GM18508 (cell line): Measurements from ENCODE around the gene ESAM.
A peak's percentile ranks its signal among the peaks of the same experiment; 100 is the strongest.

Experiments used
- ATAC-seq: cut with Tn5 transposase; IDR thresholded peaks from one replicate; pipeline ENCODE4 v1.9.1; 2021; ENCODE audit warnings: moderate number of reproducible peaks; ENCODE audit not compliant: insufficient read depth, unreplicated experiment

Gene ESAM

GRCh38 chr11:124737638-124738305 is 24.3 kb downstream of the ESAM start:
- no peak for ATAC-seq

- no peak for ATAC-seq
Observed at GRCh38 chr11:124736736-124737135, 25.4 kb downstream of the ESAM start.

GRCh38 chr11:124732230-124732629 is 29.9 kb downstream of the ESAM start:
- no peak for ATAC-seq

GRCh38 chr11:124729571-124729970 is 32.5 kb downstream of the ESAM start:
- no peak for ATAC-seq

- ATAC-seq = no peak
Observed at GRCh38 chr11:124728134-124728533, 34.0 kb downstream of the ESAM start.

- no peak for ATAC-seq
Observed at GRCh38 chr11:124727474-124727873, 34.6 kb downstream of the ESAM start.

GRCh38 chr11:124725719-124726105 is 36.4 kb downstream of the ESAM start:
- ATAC-seq = no peak

GRCh38 chr11:124724979-124725718 is 36.9 kb downstream of the ESAM start:
- peak; percentile 94 for ATAC-seq

GRCh38 chr11:124722176-124722575 is 39.9 kb downstream of the ESAM start:
- ATAC-seq = no peak

- ATAC-seq = no peak
Observed at GRCh38 chr11:124719534-124719933, 42.6 kb downstream of the ESAM start.

GRCh38 chr11:124718801-124719200 is 43.3 kb downstream of the ESAM start:
- ATAC-seq = no peak

- ATAC-seq = no peak
Observed at GRCh38 chr11:124717786-124718651, 44.1 kb downstream of the ESAM start.

GRCh38 chr11:124717421-124717785 is 44.7 kb downstream of the ESAM start:
- ATAC-seq = no peak

- no peak for ATAC-seq
Observed at GRCh38 chr11:124716591-124716990, 45.5 kb downstream of the ESAM start.

GRCh38 chr11:124712392-124712791 is 49.7 kb downstream of the ESAM start:
- ATAC-seq = no peak

GRCh38 chr11:124707829-124708228 is 54.3 kb downstream of the ESAM start:
- no peak for ATAC-seq
